GM12878 (cell line): ENCODE results near the gene ACAP2. TPM values are rescaled to one million over a fixed set of nuclear protein-coding genes. Genes with fewer than 3 reads are reported as not detected.

Experiments used
- ATAC-seq: fragments of 200-7000 bp; cut with Tn5 transposase; 3 replicates; pipeline ENCODE4 v1.9.1; 2020; ENCODE audit warnings: mild to moderate bottlenecking, moderate library complexity
- BruUV-seq: library from RNA; stranded (reverse); fragments of 400-500 nt; replicated peaks from 2 replicates; lab custom pipeline; 2021; lab: Mats Ljungman, UMichigan
- CTCF ChIA-PET: fragments of 300-600 bp; sonication (Branson Sonifier 250); formaldehyde crosslinking; extraction: SDS; loops from one replicate; lab custom pipeline; 2021; ENCODE audit warnings: inconsistent platforms; lab: Yijun Ruan, JAX
- POLR2A ChIA-PET: fragments of 350-600 bp; formaldehyde crosslinking; extraction: SDS; loops from one replicate; lab custom pipeline; 2021; ENCODE audit warnings: inconsistent platforms; lab: Charles Lee
- RAD21 ChIA-PET: fragments of 300-600 bp; sonication (Branson Sonifier 250); formaldehyde crosslinking; loops from one replicate; lab custom pipeline; 2023; ENCODE audit warnings: antibody characterized with exemption; ENCODE audit not compliant: unreplicated experiment; lab: Charles Lee
- SMC1A ChIA-PET: fragments of 300-600 bp; sonication (Branson Sonifier 250); formaldehyde crosslinking; loops from one replicate; lab custom pipeline; 2023; ENCODE audit not compliant: unreplicated experiment, uncharacterized antibody; lab: Charles Lee
- DNase-seq: peaks from one replicate; pipeline ENCODE4 v3.0.0-alpha.2; 2011; ENCODE audit warnings: low read depth, low spot score
- FAIRE-seq: peaks from 3 replicates; lab custom pipeline; 2011; peaks lifted over from hg19 to GRCh38; lab: Jason Lieb, UNC
- H2AFZ ChIP-seq: 2 replicates; pipeline ENCODE4 v1.6.0; 2011; ENCODE audit warnings: low read depth, low read length, control low read depth; ENCODE audit not compliant: control insufficient read depth
- H3K27ac ChIP-seq: 2 replicates; pipeline ENCODE4 v1.5.1; 2011; ENCODE audit warnings: control low read depth; ENCODE audit not compliant: control insufficient read depth, insufficient read depth
- H3K27me3 ChIP-seq, 2 experiments: replicated peaks in 1 of 2; 2 replicates each; pipeline versions ENCODE4 v1.6.0 to v1.6.1; 2011; ENCODE audit warnings: low read length in 1 of 2; ENCODE audit not compliant: control insufficient read depth in 2 of 2, insufficient read depth in 2 of 2
- H3K36me3 ChIP-seq, 2 experiments: 2 replicates each; pipeline ENCODE4 v1.5.1; 2011; ENCODE audit warnings: low read length in 1 of 2; ENCODE audit not compliant: control insufficient read depth in 2 of 2, insufficient read depth in 2 of 2
- H3K4me1 ChIP-seq: 2 replicates; pipeline ENCODE4 v1.6.1; 2011; ENCODE audit warnings: mild to moderate bottlenecking, low read length, moderate library complexity, mixed read lengths; ENCODE audit not compliant: control insufficient read depth, insufficient read depth
- H3K4me2 ChIP-seq: 2 replicates; pipeline ENCODE4 v1.6.0; 2011; ENCODE audit warnings: control low read depth; ENCODE audit not compliant: control insufficient read depth, insufficient read depth
- H3K4me3 ChIP-seq: fragments of 200-600 bp; sonication (generic); 2 replicates; pipeline ENCODE4 v1.5.1; 2016
- H3K79me2 ChIP-seq: 2 replicates; pipeline ENCODE4 v1.6.0; 2011; ENCODE audit warnings: low read length; ENCODE audit not compliant: control insufficient read depth, insufficient read depth
- H3K9ac ChIP-seq: 2 replicates; pipeline ENCODE4 v1.8.0; 2011; ENCODE audit warnings: low read length, control low read depth, mixed read lengths; ENCODE audit not compliant: control insufficient read depth, insufficient read depth
- H3K9me3 ChIP-seq: replicated peaks from 3 replicates; pipeline ENCODE4 v1.5.1; 2011; ENCODE audit warnings: mild to moderate bottlenecking, low read length; ENCODE audit not compliant: control insufficient read depth, insufficient read depth
- H4K20me1 ChIP-seq: 2 replicates; pipeline ENCODE4 v1.6.0; 2011; ENCODE audit not compliant: control insufficient read depth, insufficient read depth
- ATF7 ChIP-seq: fragments of 450-650 bp; IDR thresholded peaks from 2 replicates; pipeline ENCODE4 v1.6.1; 2016; ENCODE audit warnings: low read depth, mild to moderate bottlenecking
- CBFB ChIP-seq: IDR thresholded peaks from 2 replicates; pipeline ENCODE4 v1.6.1; 2016; ENCODE audit warnings: antibody characterized with exemption, low read depth
- EED ChIP-seq: sonication (generic); IDR thresholded peaks from 2 replicates; pipeline ENCODE4 v1.6.1; 2016; ENCODE audit warnings: antibody characterized with exemption, low read depth
- ELK1 ChIP-seq: IDR thresholded peaks from 2 replicates; pipeline ENCODE4 v1.6.1; 2012; ENCODE audit warnings: low read depth, low read length, improper control_type of control experiment
- ESRRA ChIP-seq: IDR thresholded peaks from 2 replicates; pipeline ENCODE4 v1.6.1; 2012; ENCODE audit warnings: mild to moderate bottlenecking, low read length, improper control_type of control experiment
- HSF1 ChIP-seq: fragments of 150-350 bp; IDR thresholded peaks from 2 replicates; pipeline ENCODE4 v1.6.1; 2014; ENCODE audit warnings: mild to moderate bottlenecking, low read depth, low read length
- IKZF1 ChIP-seq: fragments of 450-650 bp; conservative IDR thresholded peaks from 2 replicates; pipeline ENCODE4 v1.6.1; 2017; ENCODE audit warnings: antibody characterized with exemption, mild to moderate bottlenecking
- IKZF2 ChIP-seq, 2 experiments: fragments of 450-650 bp; IDR thresholded peaks; 2 replicates each; pipeline ENCODE4 v1.6.1; 2017; ENCODE audit warnings: mild to moderate bottlenecking in 2 of 2, moderate library complexity in 2 of 2
- KAT2A ChIP-seq: conservative IDR thresholded peaks from 2 replicates; pipeline ENCODE4 v1.6.1; 2011; ENCODE audit warnings: low read depth, low read length; ENCODE audit not compliant: control insufficient read depth
- MXI1 ChIP-seq: fragments of 150-350 bp; IDR thresholded peaks from 2 replicates; pipeline ENCODE4 v1.6.1; 2011; ENCODE audit warnings: low read depth, mild to moderate bottlenecking, inconsistent platforms, low read length, improper control_type of control experiment
- NR2C1 ChIP-seq: fragments of 450-650 bp; IDR thresholded peaks from 2 replicates; pipeline ENCODE4 v1.6.1; 2017; ENCODE audit warnings: antibody characterized with exemption, mild to moderate bottlenecking, moderate library complexity
- PRDM15 ChIP-seq: fragments of 450-650 bp; formaldehyde crosslinking; IDR thresholded peaks from 2 replicates; pipeline ENCODE4 v1.4.0; 2020; ENCODE audit warnings: mild to moderate bottlenecking, moderate library complexity
- RAD51 ChIP-seq: fragments of 450-650 bp; IDR thresholded peaks from 2 replicates; pipeline ENCODE4 v1.6.1; 2016; ENCODE audit warnings: moderate library complexity, mild to moderate bottlenecking, inconsistent platforms
- RUNX3 ChIP-seq: IDR thresholded peaks from 2 replicates; pipeline ENCODE4 v1.6.1; 2012; ENCODE audit warnings: low read length, inconsistent platforms
- SMC3 ChIP-seq: IDR thresholded peaks from 2 replicates; pipeline ENCODE4 v1.6.1; 2011; ENCODE audit warnings: low read length, improper control_type of control experiment, borderline replicate concordance
- TCF12 ChIP-seq: IDR thresholded peaks from 2 replicates; pipeline ENCODE4 v1.6.1; 2011; ENCODE audit warnings: low read depth, mild to moderate bottlenecking, low read length
- ZBTB33 ChIP-seq: fragments of 450-650 bp; IDR thresholded peaks from 2 replicates; pipeline ENCODE4 v1.6.1; 2017; ENCODE audit warnings: mild to moderate bottlenecking
- WGBS: methylation state at CpG from one replicate; pipeline ENCODE4 v1.1.6; 2016; ENCODE audit warnings: low lambda C conversion rate; ENCODE audit not compliant: insufficient replicate concordance, insufficient coverage; ENCODE audit errors: missing lambda C conversion rate; 5-methylcytosine and 5-hydroxymethylcytosine counted together
- in situ Hi-C: fragments of 300-500 bp; cut with MboI; formaldehyde crosslinking; loops from 9 replicates; pipeline ENCODE4 v1.14.3; 2018; ENCODE audit warnings: mixed read lengths
- intact Hi-C: fragments of 100-400 bp; cut with micrococcal nuclease; formaldehyde crosslinking; loops from one replicate; pipeline ENCODE4 v1.14.2; 2022; ENCODE audit not compliant: unreplicated experiment
- polyA plus RNA-seq, 11 experiments: library from polyadenylated mRNA; depleted of rRNA in 4 of 11; unstranded in 6 of 11; stranded (reverse) in 5 of 11; fragments of >200 nt; fragmentation: Nextera tagmentation in 4 of 11; fragmentation: Illumina TruSeq in 1 of 11; extraction: Ambion mirVana in 4 of 11; extraction: Trizol in 1 of 11; gene quantifications; 1 replicate in 1 of 11; 2 replicates in 10 of 11; pipeline versions ENCODE4 v1.2.1 to v1.2.3, GENCODE V29; 2011 to 2016; ENCODE audit warnings: inconsistent platforms in 2 of 11, missing spikeins in 2 of 11, low read depth in 1 of 11
- total RNA-seq, 4 experiments: library from RNA; depleted of rRNA in 3 of 4; stranded (reverse); fragments of >200 nt in 3 of 4; fragmentation: Illumina TruSeq in 1 of 4; extraction: Trizol in 1 of 4; gene quantifications; 2 replicates each; pipeline versions ENCODE4 v1.2.1 to v1.2.3, GENCODE V29; 2013 to 2021

The ACAP2 gene
- total and polyA plus RNA-seq, 10 of the 15 experiments (the other 5 are each of a cell fraction or from before 2014, with no cell fraction given): 7.1 to 53.8 (median 35.7) TPM

GRCh38 chr3:195366200-195366925, 76.5 kb downstream of the ACAP2 start:
- WGBS: 98% methylated on average over 5 of the region's 5 CpGs
- ChIA-PET RAD21 (no interaction called here), SMC1A (interaction anchor here (2.1 kb wide), 1 partner anchor 23 kb away, joined by 8 read pairs; no protein-coding TSS in a partner anchor), POLR2A (interaction anchor here (0.6 kb wide), 3 partner anchors 14 to 902 kb away, joined by 4 to 5 read pairs (median 4); no protein-coding TSS in a partner anchor), CTCF (interaction anchor here (1.1 kb wide), 1 partner anchor 28 kb away, joined by 3 read pairs; no protein-coding TSS in a partner anchor)
- Histone ChIP-seq H3K79me2 (no peaks in the 10 kb centered on the region; the same call in 1 of the 2 replicates), H3K9ac (no peak overlapping the region), H2AFZ (no peak overlapping the region), H3K9me3 (no peaks in the 10 kb centered on the region), H3K36me3 (no peaks in the 10 kb centered on the region; a peak in 1 of 4 replicates), H4K20me1 (no peaks in the 10 kb centered on the region), H3K4me2 (no peak overlapping the region), H3K27me3 (no peaks in the 10 kb centered on the region), H3K27ac (no peak overlapping the region), H3K4me1 (no peaks in the 10 kb centered on the region), H3K4me3 (no peak overlapping the region)
- intact Hi-C loops: no loop called here
- no TSS peak for BruUV-seq
- in situ Hi-C loops: no loop called here
- FAIRE-seq: no peak
- no peak for ATAC-seq
- TF ChIP-seq MXI1: no peak
- TF ChIP-seq HSF1: no peak
- no peak for TF ChIP-seq IKZF2 (IDR thresholded peaks at IDR 0.05)
- TF ChIP-seq KAT2A: no peak
- TF ChIP-seq SMC3: no peak
- no peak for TF ChIP-seq EED
- TF ChIP-seq ESRRA: no peak
- TF ChIP-seq IKZF1: no peak
- TF ChIP-seq TCF12: no peak
- no peak for TF ChIP-seq PRDM15
- TF ChIP-seq NR2C1: no peak
- TF ChIP-seq ZBTB33: no peak
- TF ChIP-seq ELK1: no peak
- no peak for TF ChIP-seq ATF7
- TF ChIP-seq CBFB: no peak
- no peak for TF ChIP-seq RUNX3
- TF ChIP-seq RAD51: no peak
- no peak for DNase-seq
